ENCODE results near the gene KRT5.
"Not testable (repeated sequence)": the region's sequence is repeated elsewhere in the genome, so short reads cannot be mapped to it uniquely, and the experiment has no call there.

KRT5 gene

DNA sequence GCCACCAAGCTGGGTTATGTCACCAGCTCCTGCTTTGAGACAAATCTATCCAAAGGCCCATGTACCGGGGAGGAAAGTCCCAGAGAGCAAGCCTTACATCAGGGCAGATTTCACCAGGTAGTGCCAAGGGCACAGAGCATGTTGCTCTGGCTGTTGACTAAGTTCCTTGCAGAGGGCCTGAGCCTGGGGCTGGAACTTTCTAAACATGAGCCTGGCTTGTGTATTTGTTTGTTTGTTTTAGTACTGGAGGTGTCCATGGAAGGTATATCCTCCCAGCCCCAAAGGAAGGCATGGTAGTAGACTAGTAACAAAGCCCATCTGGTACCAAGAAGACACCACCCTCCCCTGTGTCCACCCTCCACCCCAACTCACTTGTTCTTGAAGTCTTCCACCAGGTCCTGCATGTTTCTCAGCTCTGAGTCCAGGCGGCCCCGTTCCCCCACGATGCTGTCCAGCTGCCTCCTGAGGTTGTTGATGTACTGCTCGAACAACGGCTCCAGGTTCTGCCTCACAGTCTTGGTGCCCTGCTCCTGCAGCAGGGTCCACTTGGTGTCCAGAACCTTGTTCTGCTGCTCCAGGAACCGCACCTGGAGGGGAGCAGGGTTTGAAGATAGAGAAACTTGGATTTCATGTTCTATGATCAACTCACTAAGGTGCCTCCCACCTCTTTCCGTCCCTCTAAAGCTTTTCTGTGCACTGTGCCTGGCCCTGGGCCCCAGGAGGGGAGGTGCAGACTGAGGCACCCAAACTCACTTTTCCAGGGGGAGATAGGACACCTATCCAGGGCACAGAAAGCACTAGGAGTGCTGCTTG, 1.4 kb downstream of the KRT5 start:
- DNase-seq: no peak

GRCh38 chr12:52517888-52518287, 2.3 kb downstream of the KRT5 start:
- DNase-seq: no peak

DNA sequence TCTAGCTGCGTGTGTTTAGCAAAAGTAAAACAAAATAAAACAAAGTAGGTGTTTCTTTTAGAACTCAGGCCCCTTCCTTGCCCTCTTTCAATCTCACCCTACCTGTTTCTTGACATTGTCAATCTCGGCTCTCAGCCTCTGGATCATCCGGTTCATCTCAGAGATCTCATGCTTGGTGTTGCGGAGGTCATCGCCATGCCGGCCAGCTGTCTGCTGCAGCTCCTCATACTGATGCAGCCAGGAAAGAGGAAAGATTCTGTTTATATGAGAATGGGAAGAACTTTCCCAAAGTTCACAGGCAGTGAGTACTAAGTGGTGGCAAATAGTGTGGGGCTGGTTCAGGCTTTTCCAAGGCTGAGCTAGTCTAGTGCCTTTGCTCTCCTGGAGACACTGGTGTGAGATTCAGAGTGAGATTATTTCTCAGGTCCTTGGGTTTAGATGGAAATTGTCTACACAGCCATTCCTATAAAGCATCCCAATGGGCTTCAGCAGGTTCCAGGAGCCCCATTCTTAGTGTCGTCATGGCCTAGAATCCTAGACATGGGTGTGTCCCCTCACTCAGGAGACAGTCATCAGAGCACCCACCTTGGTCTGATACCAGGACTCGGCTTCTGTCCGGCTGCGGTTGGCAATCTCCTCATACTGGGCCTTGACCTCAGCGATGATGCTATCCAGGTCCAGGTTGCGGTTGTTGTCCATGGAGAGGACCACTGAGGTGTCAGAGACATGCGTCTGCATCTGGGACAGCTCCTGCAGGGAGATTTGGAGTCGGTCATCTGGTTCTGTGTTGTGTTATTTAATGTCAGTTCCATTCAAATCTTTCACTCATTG, 3.0 kb downstream of the KRT5 start:
- DNase-seq: no peak

DNA sequence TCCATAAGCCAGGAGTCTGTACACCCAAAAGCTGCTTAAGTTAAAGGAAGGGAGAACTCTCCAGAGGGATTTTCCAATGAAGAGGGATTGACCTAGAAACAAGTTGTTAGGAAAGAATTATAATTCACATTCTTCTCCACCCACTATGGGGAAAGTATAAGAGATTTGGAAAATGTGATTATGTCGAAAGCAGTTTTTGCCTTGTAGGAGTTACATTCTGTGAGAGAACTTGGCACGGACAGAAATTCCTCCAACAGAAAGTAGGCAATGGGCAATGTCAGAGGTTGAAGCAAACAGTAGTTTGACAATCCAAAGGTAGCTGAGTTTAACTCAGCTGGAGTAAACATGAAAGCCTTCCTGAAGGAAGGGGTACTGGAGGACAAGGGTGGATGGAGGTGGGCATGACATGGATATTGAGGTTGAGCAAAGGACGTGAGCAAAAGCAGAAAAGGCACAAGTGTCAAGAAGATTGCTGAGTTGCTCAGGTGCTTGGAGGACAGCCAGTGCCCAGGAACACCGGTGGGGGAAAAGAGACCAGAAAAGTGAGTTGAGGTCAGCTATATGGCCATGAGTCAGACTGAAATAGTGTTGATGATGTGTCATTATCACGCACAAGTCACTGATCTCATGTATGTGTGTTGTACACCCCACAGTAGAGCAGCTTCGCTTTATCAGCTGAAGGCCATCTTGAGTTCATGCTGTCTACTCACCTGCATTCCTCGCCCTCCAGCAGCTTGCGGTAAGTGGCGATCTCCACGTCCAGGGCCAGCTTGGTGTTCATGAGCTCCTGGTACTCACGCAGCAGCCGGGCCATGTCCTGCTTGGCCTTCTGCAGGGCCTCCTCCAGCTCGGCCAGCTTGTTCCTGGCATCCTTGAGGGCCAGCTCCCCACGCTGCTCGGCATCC, 4.0 kb downstream of the KRT5 start:
- no peak for DNase-seq

GRCh38 chr12:52515319-52515646, 4.9 kb downstream of the KRT5 start:
- DNase-seq: no peak

- no peak for DNase-seq
Observed at GRCh38 chr12:52514471-52515318, 5.5 kb downstream of the KRT5 start.

- no peak for DNase-seq
Observed at GRCh38 chr12:52513736-52514135, 6.5 kb downstream of the KRT5 start.

GRCh38 chr12:52508211-52508610, 12.0 kb downstream of the KRT5 start:
- DNase-seq: no peak

GRCh38 chr12:52506858-52507715, 13.1 kb downstream of the KRT5 start:
- DNase-seq: peak; percentile 32

DNA sequence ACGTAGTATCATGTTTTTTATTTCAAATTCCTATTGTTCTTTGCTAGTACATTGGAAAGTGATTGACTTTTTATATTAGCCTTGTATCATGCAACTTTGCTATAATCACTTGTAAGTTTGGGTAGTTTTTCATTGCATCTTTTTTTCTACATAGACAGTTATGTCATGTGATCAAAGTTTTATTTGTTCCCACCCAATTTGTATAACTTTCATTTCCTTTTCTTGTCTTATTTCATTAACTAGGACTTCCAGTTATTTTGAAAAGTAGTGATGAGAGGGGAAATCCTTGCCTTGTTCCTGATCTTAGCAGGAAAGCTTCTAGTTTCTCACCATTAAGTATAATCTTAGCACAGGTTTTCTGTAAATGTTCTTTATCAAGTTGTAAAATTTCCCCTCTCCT, 17.3 kb downstream of the KRT5 start:
- no peak for DNase-seq

GRCh38 chr12:52501490-52501889, 18.7 kb downstream of the KRT5 start:
- DNase-seq: no peak

DNA sequence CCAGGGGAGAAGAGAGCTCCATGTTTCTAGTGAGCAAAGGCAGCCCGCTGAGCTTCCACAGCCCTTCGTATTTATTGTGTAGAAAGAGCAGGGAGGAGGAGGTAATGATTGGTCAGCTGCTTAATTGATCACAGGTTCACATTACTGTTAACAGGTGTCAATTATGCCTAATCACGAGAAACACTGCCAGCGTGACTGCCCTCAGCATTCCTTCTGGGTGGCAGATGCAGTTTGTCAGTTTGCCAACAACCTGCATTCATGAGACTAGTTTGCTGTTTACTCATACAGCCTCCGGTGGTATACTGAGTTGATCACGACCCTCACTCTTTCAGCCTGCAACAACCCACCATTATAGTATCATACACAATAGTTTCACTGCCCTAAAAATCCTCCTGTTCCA, 19.6 kb downstream of the KRT5 start:
- not testable (repeated sequence) for DNase-seq

- DNase-seq: no peak
Observed at GRCh38 chr12:52499806-52500560, 20.2 kb downstream of the KRT5 start.

DNA sequence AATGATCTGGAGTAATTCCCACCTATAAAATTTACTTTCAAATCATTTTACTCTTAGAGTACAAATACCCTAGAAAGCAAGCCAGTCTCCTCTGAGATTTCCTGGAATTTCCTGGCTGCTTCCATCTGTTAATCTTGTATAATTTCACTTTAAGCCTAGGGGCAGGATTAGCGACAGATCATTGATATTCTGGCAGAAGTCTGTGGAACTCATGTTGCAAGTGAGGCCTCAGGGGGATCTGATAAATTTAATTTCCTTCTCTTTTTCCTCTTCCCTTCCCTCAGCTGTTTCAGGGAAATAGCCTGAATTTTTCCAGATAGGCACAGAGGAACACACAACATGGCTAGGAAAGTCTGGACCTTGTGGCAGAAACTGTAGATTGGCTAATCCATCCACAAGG, 21.2 kb downstream of the KRT5 start:
- DNase-seq: no peak

DNA sequence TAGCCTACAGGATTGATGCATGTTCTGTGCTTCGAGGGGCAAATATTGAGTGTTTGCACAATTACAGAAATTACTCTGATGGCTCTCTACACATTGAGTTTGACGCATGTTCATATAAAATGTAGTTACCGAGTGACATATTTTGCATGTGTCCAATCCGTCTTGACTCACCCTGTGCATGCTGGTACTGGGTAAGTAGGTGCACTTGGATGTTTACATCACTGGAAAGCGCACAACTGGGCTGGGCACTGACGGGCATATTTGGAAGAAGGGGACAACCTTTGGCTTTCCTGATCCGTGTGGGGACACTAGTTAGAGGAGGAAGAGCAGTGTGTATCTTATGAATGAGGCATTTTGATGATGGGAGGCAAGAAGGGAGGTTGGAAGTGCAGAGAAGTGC, 22.2 kb downstream of the KRT5 start:
- DNase-seq: no peak

- no peak for DNase-seq
Observed at GRCh38 chr12:52496590-52497071, 23.6 kb downstream of the KRT5 start.

GRCh38 chr12:52496054-52496453, 24.1 kb downstream of the KRT5 start:
- no peak for DNase-seq

DNA sequence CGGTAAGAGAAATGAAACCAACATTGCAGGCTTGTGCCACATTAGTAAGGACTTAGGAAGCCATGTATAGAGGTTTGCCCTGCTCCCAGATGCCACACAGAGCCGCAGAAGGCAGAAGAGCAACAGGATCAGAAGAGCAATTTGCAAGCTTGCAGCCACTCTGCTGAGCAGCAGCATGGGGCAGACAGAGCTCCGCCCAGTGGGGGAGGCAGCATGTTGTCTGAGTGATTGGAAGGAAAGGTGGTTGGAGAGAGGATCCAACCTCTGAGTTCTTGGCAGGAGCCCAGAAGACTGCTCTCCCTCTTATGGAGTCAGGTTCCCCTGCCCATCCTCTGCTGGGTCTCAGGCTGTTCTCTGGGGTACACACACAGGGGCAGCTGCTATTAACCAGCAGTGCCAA, 24.8 kb downstream of the KRT5 start:
- DNase-seq: peak; percentile 74

DNA sequence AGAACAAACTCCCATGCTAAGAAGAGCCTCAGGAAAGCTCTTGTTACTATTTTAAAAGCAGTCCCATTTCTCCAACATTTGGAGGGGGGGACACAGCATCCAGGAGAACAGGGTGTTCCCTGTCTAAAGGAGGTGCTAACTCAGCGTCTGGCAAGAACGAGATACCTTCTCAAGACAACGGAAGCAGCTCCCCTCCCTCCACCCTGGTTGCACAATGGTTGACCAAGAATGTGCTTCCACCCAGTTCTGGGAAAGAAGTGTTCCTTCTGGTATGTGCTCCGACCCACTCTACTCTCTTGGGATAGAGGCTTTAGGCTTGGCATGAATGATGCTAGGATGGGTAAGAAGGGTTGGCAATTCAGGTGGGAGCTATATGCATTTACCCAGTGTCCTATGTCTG, 25.7 kb downstream of the KRT5 start:
- DNase-seq: no peak

- no peak for DNase-seq
Observed at GRCh38 chr12:52494100-52494499, 26.1 kb downstream of the KRT5 start.

Measured in NCI-H1436 (cell line).